NB4 (cell line): ENCODE data around the gene GRID1.

Experiments
- CTCF ChIP-seq: IDR thresholded peaks from one replicate; pipeline ENCODE4 v1.5.1; 2012; ENCODE audit warnings: low read depth, low read length
- MAX ChIP-seq: IDR thresholded peaks from 2 replicates; pipeline ENCODE4 v1.6.1; 2011; ENCODE audit warnings: low read depth, low read length
- POLR2A ChIP-seq: IDR thresholded peaks from 2 replicates; pipeline ENCODE4 v1.6.1; 2011; ENCODE audit warnings: mild to moderate bottlenecking; ENCODE audit not compliant: insufficient read length; ENCODE audit errors: extremely low read depth

- TF ChIP-seq CTCF (no peak), POLR2A (no peak), MAX (no peak)
These were observed 387.0 kb downstream of the GRID1 start for GRCh38 chr10:85979598-85979997.
